ENCODE results near the gene FN1.
A peak's percentile ranks its signal among the peaks of the same experiment; 100 is the strongest.
"Not testable (repeated sequence)": the region's sequence is repeated elsewhere in the genome, so short reads cannot be mapped to it uniquely, and the experiment has no call there.

FN1 gene

GRCh38 chr2:215324811-215325210 lies 111.1 kb downstream of the FN1 start:
- no peak for DNase-seq

GRCh38 chr2:215320679-215321078 lies 115.2 kb downstream of the FN1 start:
- no peak for DNase-seq

- DNase-seq: no peak
Observed at GRCh38 chr2:215320102-215320501, 115.8 kb downstream of the FN1 start.

GRCh38 chr2:215319500-215319899 lies 116.4 kb downstream of the FN1 start:
- DNase-seq: no peak

GRCh38 chr2:215316336-215316735 lies 119.5 kb downstream of the FN1 start:
- no peak for DNase-seq

GRCh38 chr2:215315301-215315700 lies 120.6 kb downstream of the FN1 start:
- no peak for DNase-seq

- DNase-seq: no peak
Observed at GRCh38 chr2:215314896-215315295, 121.0 kb downstream of the FN1 start.

- no peak for DNase-seq
Observed at GRCh38 chr2:215313255-215313613, 122.6 kb downstream of the FN1 start.

- peak; percentile 88 for DNase-seq
Observed at GRCh38 chr2:215311625-215312396, 124.1 kb downstream of the FN1 start, which contains the start of gene ATIC. ATIC (plus strand) TSS chr2:215312059; CDS start chr2:215312143, 84 bp downstream.

GRCh38 chr2:215311259-215311624 lies 124.6 kb downstream of the FN1 start:
- not testable (repeated sequence) for DNase-seq

Data from stimulated activated CD4-positive, alpha-beta T cell treated with anti-CD3 and anti-CD28 coated beads, Interleukin-12 subunit alpha, Interleukin-12 subunit beta, amount 100 ng/mL, for 4 hours (primary cell).